ENCODE measurements around the gene FBXL17. TPM values are rescaled to one million over a fixed set of nuclear protein-coding genes. Genes with fewer than 3 reads are reported as not detected.

FBXL17 gene
- total RNA-seq, 4 donors from 2014 or later, result 10.7 to 31.6 (median 22.1) TPM

GRCh38 chr5:108129129-108129528 is 252.8 kb downstream of the FBXL17 start:
- H3K4me1 ChIP-seq, result no peaks in the 10 kb centered on the region
- no peak overlapping the region for H3K4me3 ChIP-seq
- H3K27ac ChIP-seq, result no peak overlapping the region
- H3K27me3 ChIP-seq, result no peaks in the 10 kb centered on the region
- H3K9me3 ChIP-seq, result no peaks in the 10 kb centered on the region
- DNase-seq, result no peak
- TF ChIP-seq POLR2A (IDR thresholded peaks at IDR 0.05) (no peak), CTCF (IDR thresholded peaks at IDR 0.05) (no peak)
- no peaks in the 10 kb centered on the region for H3K36me3 ChIP-seq

- H3K4me3 ChIP-seq, result no peak overlapping the region
- no peaks in the 10 kb centered on the region for H3K4me1 ChIP-seq
- H3K36me3 ChIP-seq, result no peaks in the 10 kb centered on the region
- no peak for DNase-seq
- H3K9me3 ChIP-seq, result no peaks in the 10 kb centered on the region
- TF ChIP-seq CTCF (IDR thresholded peaks at IDR 0.05) (no peak), POLR2A (IDR thresholded peaks at IDR 0.05) (no peak)
- no peaks in the 10 kb centered on the region for H3K27me3 ChIP-seq
- H3K27ac ChIP-seq, result no peak overlapping the region
Observed at GRCh38 chr5:108125771-108126511, 256.0 kb downstream of the FBXL17 start.

- Histone ChIP-seq H3K27ac (no peak overlapping the region), H3K36me3 (no peaks in the 10 kb centered on the region), H3K4me3 (no peak overlapping the region), H3K4me1 (no peaks in the 10 kb centered on the region), H3K9me3 (no peaks in the 10 kb centered on the region), H3K27me3 (no peaks in the 10 kb centered on the region)
- TF ChIP-seq CTCF (IDR thresholded peaks at IDR 0.05) (no peak), POLR2A (IDR thresholded peaks at IDR 0.05) (no peak)
- DNase-seq, result no peak
Observed at GRCh38 chr5:108124596-108124995, 257.3 kb downstream of the FBXL17 start.

GRCh38 chr5:108122702-108123101 is 259.2 kb downstream of the FBXL17 start:
- H3K27ac ChIP-seq, result no peak overlapping the region
- TF ChIP-seq POLR2A (IDR thresholded peaks at IDR 0.05), result no peak
- TF ChIP-seq CTCF (IDR thresholded peaks at IDR 0.05), result no peak
- H3K9me3 ChIP-seq, result no peaks in the 10 kb centered on the region
- H3K27me3 ChIP-seq, result no peaks in the 10 kb centered on the region
- H3K4me1 ChIP-seq, result no peaks in the 10 kb centered on the region
- H3K36me3 ChIP-seq, result no peaks in the 10 kb centered on the region
- H3K4me3 ChIP-seq, result no peak overlapping the region
- no peak for DNase-seq

- Histone ChIP-seq H3K9me3 (no peaks in the 10 kb centered on the region), H3K27ac (no peak overlapping the region), H3K4me1 (no peaks in the 10 kb centered on the region), H3K27me3 (no peaks in the 10 kb centered on the region), H3K4me3 (no peak overlapping the region), H3K36me3 (no peaks in the 10 kb centered on the region)
- no peak for TF ChIP-seq CTCF (IDR thresholded peaks at IDR 0.05)
- no peak for TF ChIP-seq POLR2A (IDR thresholded peaks at IDR 0.05)
- DNase-seq, result no peak
Observed at GRCh38 chr5:108118813-108119514, 262.9 kb downstream of the FBXL17 start.

Data from Peyer's patch (tissue), 4 donors.